HG02943 (cell line): ENCODE results near the gene KRTAP26-1.

Experiments used
- ATAC-seq: cut with Tn5 transposase; IDR thresholded peaks from one replicate; pipeline ENCODE4 v1.9.1; 2021; ENCODE audit warnings: mild to moderate bottlenecking, low read depth, moderate library complexity; ENCODE audit not compliant: unreplicated experiment

Gene KRTAP26-1

GRCh38 chr21:30320215-30320614 lies at the start of gene KRTAP26-1:
Gene KRTAP26-1 (minus strand): TSS chr21:30320315. CDS start chr21:30320035, 280 bp downstream.
- ATAC-seq = no peak

- no peak for ATAC-seq
These were observed 35.8 kb upstream of the KRTAP26-1 start for GRCh38 chr21:30355906-30356305.

- ATAC-seq = no peak
These were observed 34.3 kb upstream of the KRTAP26-1 start for GRCh38 chr21:30354308-30355005.

GRCh38 chr21:30351534-30351933 lies 31.4 kb upstream of the KRTAP26-1 start:
- ATAC-seq = no peak

GRCh38 chr21:30349572-30349971 lies 29.5 kb upstream of the KRTAP26-1 start:
- ATAC-seq = no peak

- ATAC-seq = no peak
These were observed 28.4 kb upstream of the KRTAP26-1 start, which contains the start of gene KRTAP23-1 for GRCh38 chr21:30348506-30348905. Gene KRTAP23-1 (minus strand): TSS chr21:30348606. CDS start chr21:30348606, 0 bp downstream.

GRCh38 chr21:30345014-30345413 lies 24.9 kb upstream of the KRTAP26-1 start:
- ATAC-seq = no peak

- ATAC-seq = no peak
These were observed 20.8 kb upstream of the KRTAP26-1 start for GRCh38 chr21:30340714-30341573.

GRCh38 chr21:30338717-30339116 lies 18.6 kb upstream of the KRTAP26-1 start:
- no peak for ATAC-seq

- ATAC-seq = no peak
These were observed 17.7 kb upstream of the KRTAP26-1 start for GRCh38 chr21:30337772-30338171.

GRCh38 chr21:30337276-30337744 lies 17.2 kb upstream of the KRTAP26-1 start, which contains the start of gene KRTAP27-1:
Gene KRTAP27-1 (minus strand): TSS chr21:30337694. CDS start chr21:30337668, 26 bp downstream.
- ATAC-seq = no peak

- ATAC-seq = no peak
These were observed 16.5 kb upstream of the KRTAP26-1 start for GRCh38 chr21:30336596-30336995.

GRCh38 chr21:30333736-30334135 lies 13.6 kb upstream of the KRTAP26-1 start:
- no peak for ATAC-seq

GRCh38 chr21:30332681-30333080 lies 12.6 kb upstream of the KRTAP26-1 start:
- ATAC-seq = no peak

GRCh38 chr21:30329203-30329875 lies 9.2 kb upstream of the KRTAP26-1 start:
- no peak for ATAC-seq

- no peak for ATAC-seq
These were observed 6.3 kb upstream of the KRTAP26-1 start for GRCh38 chr21:30326390-30326789.

- no peak for ATAC-seq
These were observed 4.4 kb downstream of the KRTAP26-1 start for GRCh38 chr21:30315701-30316100.

GRCh38 chr21:30306884-30307283 lies 13.2 kb downstream of the KRTAP26-1 start:
- no peak for ATAC-seq

- no peak for ATAC-seq
These were observed 15.0 kb downstream of the KRTAP26-1 start for GRCh38 chr21:30305136-30305535.

- ATAC-seq = no peak
These were observed 30.9 kb downstream of the KRTAP26-1 start, which contains the start of gene KRTAP25-1 for GRCh38 chr21:30289215-30289614. Gene KRTAP25-1 (minus strand): TSS chr21:30289514. CDS start chr21:30289490, 24 bp downstream.

- no peak for ATAC-seq
These were observed 37.3 kb downstream of the KRTAP26-1 start, which contains the start of gene KRTAP24-1 for GRCh38 chr21:30282850-30283249. Gene KRTAP24-1 (minus strand): TSS chr21:30282950. CDS start chr21:30282932, 18 bp downstream.
